ENCODE results near the gene ZNF573. TPM values are rescaled to one million over a fixed set of nuclear protein-coding genes. Genes with fewer than 3 reads are reported as not detected.
"Not testable (repeated sequence)": the region's sequence is repeated elsewhere in the genome, so short reads cannot be mapped to it uniquely, and the experiment has no call there.

Gene ZNF573
- 2.3 and 3.0 TPM in 2 replicates for polyA plus RNA-seq (2011; rRNA removed)
- polyA minus RNA-seq (2011; rRNA and poly(A)+ RNA removed): 7.8 and 8.2 TPM in 2 replicates

DNA sequence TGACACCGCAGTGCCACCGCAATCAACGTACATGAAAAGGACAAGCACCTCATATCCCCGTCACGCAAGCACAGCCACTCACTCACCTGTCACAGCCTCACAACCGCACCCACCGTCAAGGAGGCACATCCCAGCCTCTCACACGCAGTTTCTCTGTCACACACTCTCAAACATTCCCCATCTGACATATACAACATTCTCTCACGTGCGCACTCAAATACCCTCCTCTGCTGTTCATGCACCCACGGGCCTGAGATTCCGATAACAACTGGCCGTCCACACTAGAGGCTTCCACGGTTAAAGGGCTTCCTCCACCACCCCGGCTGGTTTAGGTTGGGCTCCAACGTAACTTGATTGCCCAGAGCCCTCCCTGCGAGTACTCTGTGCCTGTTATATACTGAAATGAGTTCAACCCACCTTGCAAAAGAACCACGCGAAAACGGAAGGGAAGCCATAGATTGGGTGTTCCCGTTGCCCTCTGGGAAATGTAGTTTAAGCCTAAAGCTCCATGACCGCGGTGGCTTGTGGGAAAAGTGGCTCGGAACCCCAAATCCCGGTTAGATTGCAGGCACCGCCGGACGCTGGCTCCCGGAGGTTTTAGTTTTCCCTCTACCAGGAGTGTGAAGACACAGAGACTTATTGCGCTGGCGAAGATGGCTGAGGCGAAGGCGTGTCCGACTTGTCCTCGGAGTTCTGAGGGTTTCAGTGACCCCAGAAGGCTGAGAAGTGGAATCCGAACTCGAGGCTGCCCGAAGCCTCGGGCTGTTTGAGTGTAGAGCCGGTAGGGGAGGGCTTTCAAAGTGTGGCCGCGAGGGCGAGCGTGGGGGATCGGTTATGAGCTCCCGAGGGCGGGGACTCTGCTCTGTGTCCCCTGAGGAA is at the start of gene ZNF573:
TSS of gene ZNF573 (minus strand) at position 460 of the 879 bp plus-strand sequence. CDS start 5,857 bp downstream, outside the sequence.
- Histone ChIP-seq H3K27ac (ENCODE audit: low read depth, low read length) (peak within 1 kb of the TSS; percentile 88), H3K4me3 (ENCODE audit: low read depth, low read length) (peak within 1 kb of the TSS; percentile 99), H3K27me3 (ENCODE audit: control insufficient read depth, insufficient read depth, low read length) (no peaks in the 10 kb centered on the region), H3K9me3 (ENCODE audit: control insufficient read depth, insufficient read depth, low read length) (peaks cover 10% of the 10 kb centered on the region)
- DNase-seq (ENCODE audit: low read depth, low spot score): peak; percentile 65
- peak; percentile 35 for TF ChIP-seq CTCF (IDR thresholded peaks at IDR 0.05; ENCODE audit: low read depth, low read length)
- CTCF ChIA-PET: interaction anchor here (0.6 to 1.5 kb wide), 3 partner anchors 60 to 123 kb away, joined by 3 to 4 read pairs (median 4); partner anchors contain the start of gene ZNF607
- POLR2A ChIA-PET: interaction anchor here (0.5 to 1.3 kb wide), 5 partner anchors 11 to 1001 kb away, joined by 3 to 7 read pairs (median 3); partner anchors contain the start of genes ZNF540 and ZNF571

- CTCF ChIA-PET: no interaction called here
- H3K9me3 ChIP-seq (ENCODE audit: control insufficient read depth, insufficient read depth, low read length): peaks cover 32% of the 10 kb centered on the region
- no peak for DNase-seq (ENCODE audit: low read depth, low spot score)
- POLR2A ChIA-PET: no interaction called here
- peaks cover 2% of the 10 kb centered on the region for H3K27me3 ChIP-seq (ENCODE audit: control insufficient read depth, insufficient read depth, low read length)
- no peak for TF ChIP-seq CTCF (IDR thresholded peaks at IDR 0.05; ENCODE audit: low read depth, low read length)
- H3K4me3 ChIP-seq (ENCODE audit: low read depth, low read length): peak overlapping the region; percentile 48
- no peak overlapping the region for H3K27ac ChIP-seq (ENCODE audit: low read depth, low read length)
Measured at GRCh38 chr19:37817180-37817981, 38.0 kb upstream of the ZNF573 start.

- peaks cover 32% of the 10 kb centered on the region for H3K9me3 ChIP-seq (ENCODE audit: control insufficient read depth, insufficient read depth, low read length)
- H3K27me3 ChIP-seq (ENCODE audit: control insufficient read depth, insufficient read depth, low read length); POLR2A ChIA-PET; DNase-seq (ENCODE audit: low read depth, low spot score); CTCF ChIA-PET; H3K27ac ChIP-seq (ENCODE audit: low read depth, low read length); H3K4me3 ChIP-seq (ENCODE audit: low read depth, low read length): not testable (repeated sequence)
Measured at GRCh38 chr19:37815611-37816010, 36.2 kb upstream of the ZNF573 start.

DNA sequence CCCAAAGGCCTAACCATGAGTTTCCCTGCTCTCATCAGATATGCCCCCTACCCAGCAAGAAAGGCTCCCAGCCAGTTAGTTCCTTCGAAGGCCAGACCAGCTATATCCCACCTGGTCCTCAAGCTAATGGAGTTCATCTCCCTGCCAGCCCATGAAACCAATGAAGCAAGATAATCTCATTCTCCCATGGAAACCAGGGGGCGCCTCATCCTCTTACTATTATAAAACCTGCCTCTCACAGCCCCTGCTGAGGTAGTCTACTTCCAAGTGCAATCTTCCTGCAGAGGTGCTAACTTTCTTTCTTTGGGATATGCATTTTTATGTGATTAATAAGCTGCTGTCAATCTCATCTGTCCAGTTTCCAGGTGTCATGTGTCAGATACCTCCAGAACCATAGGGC is 34.0 kb upstream of the ZNF573 start:
- TF ChIP-seq CTCF (IDR thresholded peaks at IDR 0.05; ENCODE audit: low read depth, low read length): no peak
- no peak for DNase-seq (ENCODE audit: low read depth, low spot score)
- ChIA-PET CTCF (no interaction called here), POLR2A (no interaction called here)
- peaks cover 38% of the 10 kb centered on the region for H3K9me3 ChIP-seq (ENCODE audit: control insufficient read depth, insufficient read depth, low read length)
- no peak overlapping the region for H3K27ac ChIP-seq (ENCODE audit: low read depth, low read length)
- H3K27me3 ChIP-seq (ENCODE audit: control insufficient read depth, insufficient read depth, low read length): peaks cover 2% of the 10 kb centered on the region
- no peak overlapping the region for H3K4me3 ChIP-seq (ENCODE audit: low read depth, low read length)

- ChIA-PET POLR2A (no interaction called here), CTCF (no interaction called here)
Measured at GRCh38 chr19:37809366-37809765, 30.0 kb upstream of the ZNF573 start.

More at GRCh38 chr19:37809366-37809765, 30.0 kb upstream of the ZNF573 start:
- Histone ChIP-seq H3K9me3 (ENCODE audit: control insufficient read depth, insufficient read depth, low read length) (peaks cover 43% of the 10 kb centered on the region), H3K4me3 (ENCODE audit: low read depth, low read length) (no peak overlapping the region), H3K27ac (ENCODE audit: low read depth, low read length) (no peak overlapping the region), H3K27me3 (ENCODE audit: control insufficient read depth, insufficient read depth, low read length) (no peaks in the 10 kb centered on the region)
- DNase-seq (ENCODE audit: low read depth, low spot score): no peak
- TF ChIP-seq CTCF (IDR thresholded peaks at IDR 0.05; ENCODE audit: low read depth, low read length): no peak

Measured in AG04450 (cell line).